ENCODE results near the gene ACYP1. TPM values are rescaled to one million over a fixed set of nuclear protein-coding genes. Genes with fewer than 3 reads are reported as not detected.

The ACYP1 gene
- total and polyA plus RNA-seq, 2 donors (not counting 3 experiments of a cell fraction or from before 2014, with no cell fraction given): 30.2 to 37.5 TPM

- Histone ChIP-seq H3K27me3 (ENCODE audit: control insufficient read depth in 2 of 2, insufficient read depth in 2 of 2, low read length in 2 of 2) (no peaks in the 10 kb centered on the region), H3K4me1 (ENCODE audit: control insufficient read depth, extremely low read depth, insufficient read depth, low read length) (peaks cover 14% of the 10 kb centered on the region), H3K79me2 (ENCODE audit: control insufficient read depth, insufficient read depth, low read length) (no peaks in the 10 kb centered on the region), H3K4me2 (ENCODE audit: insufficient read depth, low read length) (no peak overlapping the region), H3K27ac (ENCODE audit: insufficient read depth, low read depth, low read length) (no peak overlapping the region), H3K36me3 (ENCODE audit: control insufficient read depth in 2 of 2, extremely low read depth in 1 of 2, insufficient read depth in 2 of 2, low read length in 2 of 2) (peaks cover 9 to 17% of the 10 kb centered on the region in 2 experiments), H3K4me3 (replicated peaks in 1 of 3; ENCODE audit: insufficient read depth in 1 of 3, low read depth in 1 of 3, low read length in 3 of 3) (no peak overlapping the region), H3K9ac (replicated peaks; ENCODE audit: extremely low read depth, insufficient read depth, low read length) (no peak overlapping the region), H3K9me1 (replicated peaks; ENCODE audit: control insufficient read depth, extremely low read depth, insufficient read depth, low read length) (no peaks in the 10 kb centered on the region), H3K9me3 (replicated peaks; ENCODE audit: control insufficient read depth, insufficient read depth, low read length) (no peaks in the 10 kb centered on the region), H2AFZ (ENCODE audit: low read depth, low read length) (no peak overlapping the region), H4K20me1 (replicated peaks; ENCODE audit: control insufficient read depth, extremely low read depth, insufficient read depth, low read length) (no peaks in the 10 kb centered on the region)
- FAIRE-seq: no peak
- BruUV-seq (replicated peaks): no TSS peak
- ChIA-PET CTCF (interaction anchor here (1.0 to 2.1 kb wide), 3 partner anchors 10 to 106 kb away, joined by 3 to 10 read pairs (median 3); no protein-coding TSS in a partner anchor), POLR2A (interaction anchor here (0.6 to 2.5 kb wide), 3 partner anchors 21 to 59 kb away, joined by 3 to 10 read pairs (median 4); partner anchors contain the start of gene PGF)
- intact Hi-C loops (cut with micrococcal nuclease): no loop called here
- DNase-seq (ENCODE audit: low read depth, low spot score): no peak
- TF ChIP-seq EZH2 (IDR thresholded peaks at IDR 0.05; ENCODE audit: borderline replicate concordance, low read depth, low read length, severe bottlenecking): no peak
- TF ChIP-seq MYC (IDR thresholded peaks at IDR 0.05; ENCODE audit: low read depth, low read length): no peak
- no peak for TF ChIP-seq FOS (IDR thresholded peaks at IDR 0.05; ENCODE audit: borderline replicate concordance, insufficient read depth, low read length)
- TF ChIP-seq POLR2AphosphoS5 (IDR thresholded peaks at IDR 0.05; ENCODE audit: insufficient read depth, low read depth, low read length): no peak
- TF ChIP-seq, protein P1, sequence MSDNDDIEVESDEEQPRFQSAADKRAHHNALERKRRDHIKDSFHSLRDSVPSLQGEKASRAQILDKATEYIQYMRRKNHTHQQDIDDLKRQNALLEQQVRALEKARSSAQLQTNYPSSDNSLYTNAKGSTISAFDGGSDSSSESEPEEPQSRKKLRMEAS (IDR thresholded peaks at IDR 0.05; ENCODE audit: insufficient read depth, insufficient read length): no peak
- no peak for TF ChIP-seq CTCF (IDR thresholded peaks at IDR 0.05; ENCODE audit: extremely low read depth in 1 of 2, insufficient read depth in 1 of 2, low read depth in 1 of 2, low read length in 2 of 2)
- TF ChIP-seq GATA2 (IDR thresholded peaks at IDR 0.05; ENCODE audit: insufficient read depth, insufficient read length, low read depth, low read length): no peak
- no peak for TF ChIP-seq POLR2A (IDR thresholded peaks at IDR 0.05; ENCODE audit: low read depth, low read length)
- TF ChIP-seq JUN (IDR thresholded peaks at IDR 0.05; ENCODE audit: borderline replicate concordance, insufficient read depth, insufficient read length, low read depth): no peak
- dilution Hi-C loops (cut with MboI; ENCODE audit: extremely low pct_ligation_motif_present, low sequenced_read_pairs): no loop called here
Measured at GRCh38 chr14:75013290-75013689, 50.5 kb downstream of the ACYP1 start.
